SK-N-SH treated with all-trans-retinoic acid at 6 μM for 48 hours (cell line): Measurements from ENCODE around the gene DLG5.

Source experiments
- ESRRG ChIP-seq: fragments of 250-450 bp; sonication (Bioruptor Pico); IDR thresholded peaks from 2 replicates; pipeline ENCODE4 v1.6.1; 2021; ENCODE audit warnings: mild to moderate bottlenecking
- ISL1 ChIP-seq: fragments of 250-450 bp; sonication (Bioruptor Pico); IDR thresholded peaks from 2 replicates; pipeline ENCODE4 v2.1.2; 2022; ENCODE audit warnings: mild to moderate bottlenecking, moderate library complexity
- OSR1 ChIP-seq: fragments of 250-450 bp; sonication (Bioruptor Pico); IDR thresholded peaks from 2 replicates; pipeline ENCODE4 v1.8.0; 2022; ENCODE audit warnings: moderate library complexity, mild to moderate bottlenecking, inconsistent platforms
- SNAI2 ChIP-seq: fragments of 250-450 bp; sonication (Bioruptor Pico); IDR thresholded peaks from 2 replicates; pipeline ENCODE4 v1.5.0; 2020; ENCODE audit warnings: mild to moderate bottlenecking, moderate library complexity
- TSHZ2 ChIP-seq: fragments of 250-450 bp; sonication (Bioruptor Pico); IDR thresholded peaks from 2 replicates; pipeline ENCODE4 v1.5.0; 2020; ENCODE audit warnings: mild to moderate bottlenecking, moderate library complexity
- ZFP30 ChIP-seq: fragments of 450-650 bp; formaldehyde crosslinking; IDR thresholded peaks from 2 replicates; pipeline ENCODE4 v1.5.0; 2022; ENCODE audit warnings: mild to moderate bottlenecking, moderate library complexity
- ZNF8 ChIP-seq: fragments of 450-650 bp; formaldehyde crosslinking; IDR thresholded peaks from 2 replicates; pipeline ENCODE4 v1.5.0; 2020; ENCODE audit warnings: mild to moderate bottlenecking, moderate library complexity

- TF ChIP-seq ZNF8 (CRISPR knock-in tag) (no peak), SNAI2 (CRISPR knock-in tag) (no peak), ESRRG (CRISPR knock-in tag) (no peak), OSR1 (CRISPR knock-in tag) (no peak), ISL1 (CRISPR knock-in tag) (no peak), ZFP30 (CRISPR knock-in tag) (no peak), TSHZ2 (no peak)
Observed at GRCh38 chr10:77741746-77742145, 184.8 kb downstream of the DLG5 start.
